Activated CD8-positive, alpha-beta memory T cell treated with anti-CD3 and anti-CD28 coated beads for 4 hours (primary cell): ENCODE data around the gene ROMO1.
"Not testable (repeated sequence)": the region's sequence is repeated elsewhere in the genome, so short reads cannot be mapped to it uniquely, and the experiment has no call there.

Experiments used
- DNase-seq, 2 donors: peaks; one replicate each; pipeline ENCODE4 v3.0.0-alpha.2; 2020; ENCODE audit warnings: low read depth in 2 of 2

The ROMO1 gene

DNA sequence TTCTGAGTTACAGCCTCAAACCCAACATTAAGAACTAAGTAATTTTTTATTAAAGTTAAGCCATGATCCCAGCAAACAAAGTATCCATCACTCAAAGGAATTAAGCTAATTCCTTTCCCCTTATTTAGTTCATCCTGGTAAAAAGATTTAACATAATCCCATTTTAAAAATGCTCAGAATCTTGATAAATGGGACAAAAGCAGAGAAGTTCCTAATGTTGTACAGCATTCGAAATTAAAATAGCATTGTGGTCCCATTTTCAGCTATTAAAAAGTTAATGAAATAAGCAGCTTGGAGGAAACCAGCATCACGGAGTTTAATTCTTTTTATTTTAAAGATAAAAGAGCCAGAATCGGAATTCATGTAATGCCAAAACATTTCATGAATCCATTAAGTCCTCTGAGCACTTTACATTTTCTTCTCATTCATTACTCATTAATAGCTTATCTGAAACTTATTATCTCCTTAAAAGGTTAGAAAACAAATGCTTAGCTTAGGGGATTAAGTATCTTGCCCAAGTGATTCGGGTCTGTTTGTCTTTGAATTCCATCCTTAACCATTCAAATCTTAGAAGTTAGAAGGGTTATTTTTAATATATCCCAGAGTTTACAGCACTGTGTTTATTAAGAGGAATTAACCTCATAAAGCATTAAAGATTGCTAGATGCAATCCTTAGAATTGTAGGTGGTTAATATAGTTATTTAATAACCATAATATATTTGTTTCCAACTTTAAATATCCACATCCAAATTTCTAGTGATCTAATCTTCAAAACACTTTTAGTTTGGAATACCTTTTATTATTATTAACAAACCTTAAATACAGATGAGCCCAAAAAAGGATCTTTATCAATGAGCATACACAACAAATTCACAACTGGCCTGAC is 31.6 kb downstream of the ROMO1 start:
- no peak for DNase-seq

DNA sequence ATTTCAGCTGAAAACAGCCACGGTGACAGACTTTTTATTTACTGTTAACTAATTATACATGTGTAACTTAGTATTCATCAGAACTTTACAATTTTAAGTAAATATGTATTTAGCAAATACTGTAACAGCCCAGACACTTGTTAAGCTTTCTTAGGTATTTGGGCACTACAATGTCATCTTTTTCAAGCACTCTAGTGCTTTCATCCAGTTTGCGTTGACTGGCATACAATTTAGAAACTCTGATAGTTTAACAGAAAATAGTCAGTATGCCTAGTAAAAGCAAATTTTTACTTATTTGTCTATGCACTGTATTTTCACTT is 32.2 kb downstream of the ROMO1 start:
- no peak for DNase-seq

DNA sequence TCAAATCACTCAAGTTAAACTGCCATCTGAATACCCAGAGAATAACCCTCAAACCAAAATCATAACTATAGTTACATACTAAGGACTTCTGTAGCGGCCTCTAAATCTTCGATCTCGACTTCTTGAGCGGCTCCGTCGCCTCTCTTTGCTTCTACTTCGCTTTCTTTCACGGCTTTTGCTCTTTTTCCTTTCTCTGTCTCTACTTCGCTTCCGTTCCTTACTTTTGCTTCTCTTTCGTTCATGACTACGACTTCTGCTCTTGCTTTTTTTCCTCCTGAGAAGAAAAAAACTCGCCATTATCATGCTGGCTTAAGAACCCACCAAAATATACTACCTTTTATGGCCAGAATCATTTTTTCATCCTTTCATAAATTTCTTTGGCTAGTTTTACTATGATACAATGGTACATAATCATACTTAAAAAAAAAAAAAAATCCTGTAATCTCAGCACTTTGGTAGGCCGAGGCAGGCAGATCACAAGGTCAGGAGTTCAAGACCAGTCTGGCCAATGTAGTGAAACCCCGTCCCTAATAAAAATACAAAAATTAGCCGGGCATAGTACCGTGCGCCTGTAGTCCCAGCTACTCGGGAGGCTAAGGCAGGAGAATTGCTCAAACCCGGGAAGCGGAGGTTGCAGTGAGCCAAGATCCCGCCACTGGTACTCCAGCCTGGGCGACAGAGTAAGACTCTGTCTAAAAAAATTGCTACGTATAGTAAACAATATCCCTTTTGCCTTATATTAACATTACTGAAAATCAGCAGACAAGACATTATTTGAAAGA is 32.8 kb downstream of the ROMO1 start:
- DNase-seq = no peak

DNA sequence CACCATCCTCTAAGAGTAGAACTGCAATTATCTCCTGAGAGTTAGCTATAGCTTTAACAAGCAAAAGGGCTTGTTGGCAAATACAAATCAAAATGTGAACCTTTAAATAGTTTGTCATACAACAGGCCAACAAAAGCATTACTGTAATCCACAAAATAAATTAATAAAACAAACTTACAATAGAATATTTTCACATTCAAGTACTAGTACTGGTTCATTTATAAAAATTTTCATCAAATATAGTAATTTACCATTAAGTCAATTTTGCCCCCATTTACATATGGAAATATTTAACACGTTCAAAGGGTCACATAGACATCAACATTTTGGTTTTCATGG is 33.4 kb downstream of the ROMO1 start:
- no peak for DNase-seq

DNA sequence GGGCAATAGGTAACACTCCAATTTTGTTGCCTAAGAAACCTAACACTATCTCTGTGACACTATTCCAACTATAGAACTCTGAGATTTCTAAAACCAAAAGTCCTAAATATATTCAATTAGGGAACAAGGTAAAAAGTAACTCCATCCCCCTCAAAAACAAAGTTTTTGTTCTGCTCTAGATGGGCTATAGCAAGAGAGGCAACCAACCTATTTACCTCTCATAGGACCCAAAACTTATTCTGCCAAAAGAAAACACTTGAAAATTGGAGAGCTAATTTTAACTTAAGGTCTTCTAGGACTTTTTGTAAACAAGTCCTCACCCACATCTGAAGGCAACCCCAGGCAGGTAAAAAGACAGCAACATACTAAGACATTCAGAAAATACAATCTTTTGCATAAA is 35.2 kb downstream of the ROMO1 start:
- DNase-seq = no peak

DNA sequence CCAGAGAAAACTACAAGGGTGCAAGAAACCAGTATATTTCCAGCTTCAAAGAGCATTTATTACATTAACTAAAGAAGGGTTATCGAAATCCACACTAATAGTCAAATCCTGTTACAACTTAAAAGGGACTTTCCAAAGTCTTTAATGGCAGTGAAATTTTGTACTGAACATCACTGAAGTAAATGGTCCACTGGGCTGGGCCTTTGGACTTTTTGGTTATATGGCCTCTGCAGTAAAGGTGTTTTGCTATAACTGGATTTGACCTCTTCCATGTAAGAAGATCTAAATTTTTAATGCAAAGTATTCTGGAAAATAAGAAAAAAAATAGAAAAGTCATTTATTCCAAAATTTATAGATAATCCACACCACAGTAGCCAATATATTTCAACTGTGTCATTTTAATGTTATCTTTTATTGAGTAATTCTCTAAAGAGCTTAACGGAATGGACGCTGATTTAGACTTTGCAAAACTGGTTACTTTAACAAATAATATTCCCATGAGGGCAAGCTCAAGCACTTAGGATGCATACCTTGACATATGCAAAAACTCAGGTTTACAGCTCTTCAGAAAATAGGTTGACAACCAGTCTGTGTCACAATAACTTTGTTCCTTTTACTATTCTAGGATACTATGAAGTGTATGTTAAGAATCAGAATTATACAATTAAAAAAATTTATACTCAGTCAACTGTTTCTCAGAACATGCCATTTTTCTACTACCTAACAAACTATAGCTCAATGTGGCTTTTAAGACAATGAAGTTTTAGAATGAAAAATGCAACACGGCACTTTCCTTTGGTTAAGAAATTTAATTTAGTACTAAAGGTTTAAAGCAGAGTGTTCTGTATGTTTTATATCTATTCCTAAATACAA is 35.8 kb downstream of the ROMO1 start:
- no peak for DNase-seq

DNA sequence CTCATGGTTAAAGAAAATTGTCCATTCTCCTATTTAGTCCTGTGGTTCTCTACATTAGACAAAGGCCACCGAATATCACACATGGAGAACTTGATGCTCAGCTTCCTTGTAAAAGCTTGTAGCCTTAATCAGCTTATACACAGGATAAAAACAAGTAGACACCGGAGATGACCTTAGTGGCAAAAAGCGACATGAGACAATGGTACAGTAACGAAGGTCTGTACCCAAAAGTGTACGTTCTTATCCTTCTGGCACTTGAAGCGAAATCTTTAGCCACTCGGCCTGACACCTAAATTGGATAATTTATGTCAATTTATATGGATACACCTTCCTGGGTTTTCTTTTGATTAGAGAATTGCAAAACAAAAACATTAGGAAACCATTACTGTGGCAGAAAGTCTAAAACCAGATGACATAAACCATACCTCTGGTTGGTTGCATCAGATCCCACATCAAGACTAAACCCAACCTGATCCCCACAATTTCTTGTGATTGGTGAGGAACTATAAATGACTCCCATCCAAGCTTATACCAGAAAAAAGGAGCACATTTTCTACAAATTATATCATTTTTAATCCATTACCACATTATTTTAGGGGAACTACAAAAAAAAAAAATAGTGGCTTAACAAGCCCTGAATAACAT is 36.7 kb downstream of the ROMO1 start:
- no peak for DNase-seq

DNA sequence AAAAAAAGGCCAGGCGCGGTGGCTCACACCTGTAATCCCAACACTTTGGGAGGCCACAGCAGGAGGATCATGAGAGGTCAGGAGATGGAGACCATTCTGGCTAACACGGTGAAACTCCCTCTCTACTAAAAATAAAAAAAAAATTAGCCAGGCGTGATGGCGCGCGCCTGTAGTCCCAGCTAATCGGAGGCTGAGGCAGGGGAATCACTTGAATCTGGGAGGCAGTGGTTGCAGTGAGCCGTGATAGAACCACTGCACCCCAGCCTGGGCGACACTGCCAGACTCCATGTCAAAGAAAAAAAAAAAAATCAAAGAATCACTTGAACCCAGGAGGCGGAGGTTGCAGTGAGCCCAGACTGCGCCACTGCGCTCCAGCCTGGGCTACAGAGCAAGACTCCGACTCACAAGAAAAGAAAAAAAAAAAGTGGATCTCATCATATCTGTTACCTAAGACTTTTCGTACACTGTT is 38.7 kb downstream of the ROMO1 start:
- DNase-seq = no peak

DNA sequence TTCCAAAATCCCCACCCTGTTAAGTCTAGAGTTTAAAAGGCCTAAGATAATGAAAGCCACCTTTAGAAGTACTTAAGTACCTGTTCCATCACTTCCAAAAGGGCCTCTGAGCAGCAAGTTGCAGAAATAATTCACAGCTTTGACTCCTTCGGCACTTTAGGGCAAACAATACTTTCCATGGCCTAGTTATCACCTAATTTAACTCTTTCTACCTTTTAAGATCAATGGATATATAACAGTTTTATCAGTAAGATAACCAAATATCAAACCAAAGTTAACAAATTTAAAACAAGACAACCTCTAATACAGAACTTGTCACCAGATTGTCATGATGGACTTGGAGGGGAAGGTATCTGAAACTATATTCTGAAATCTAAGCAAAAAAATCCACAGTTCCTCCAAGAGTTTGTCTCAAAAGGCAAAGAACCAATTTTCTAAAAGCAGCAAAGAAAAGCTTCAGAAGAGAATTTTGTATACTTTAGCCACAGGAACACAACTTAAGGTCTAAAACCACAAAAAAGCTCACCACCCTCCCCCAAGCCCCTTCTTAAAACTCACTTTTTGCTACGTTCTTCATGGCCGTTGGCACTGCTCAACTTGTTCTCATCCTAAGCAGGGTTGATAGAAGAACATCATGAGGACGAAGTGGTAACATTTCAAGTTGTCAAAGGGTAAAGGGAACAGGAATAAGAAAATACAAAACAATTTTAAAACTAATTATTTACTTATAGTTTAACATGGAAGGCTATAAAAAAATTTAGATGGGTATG is 39.4 kb downstream of the ROMO1 start:
- no peak for DNase-seq

DNA sequence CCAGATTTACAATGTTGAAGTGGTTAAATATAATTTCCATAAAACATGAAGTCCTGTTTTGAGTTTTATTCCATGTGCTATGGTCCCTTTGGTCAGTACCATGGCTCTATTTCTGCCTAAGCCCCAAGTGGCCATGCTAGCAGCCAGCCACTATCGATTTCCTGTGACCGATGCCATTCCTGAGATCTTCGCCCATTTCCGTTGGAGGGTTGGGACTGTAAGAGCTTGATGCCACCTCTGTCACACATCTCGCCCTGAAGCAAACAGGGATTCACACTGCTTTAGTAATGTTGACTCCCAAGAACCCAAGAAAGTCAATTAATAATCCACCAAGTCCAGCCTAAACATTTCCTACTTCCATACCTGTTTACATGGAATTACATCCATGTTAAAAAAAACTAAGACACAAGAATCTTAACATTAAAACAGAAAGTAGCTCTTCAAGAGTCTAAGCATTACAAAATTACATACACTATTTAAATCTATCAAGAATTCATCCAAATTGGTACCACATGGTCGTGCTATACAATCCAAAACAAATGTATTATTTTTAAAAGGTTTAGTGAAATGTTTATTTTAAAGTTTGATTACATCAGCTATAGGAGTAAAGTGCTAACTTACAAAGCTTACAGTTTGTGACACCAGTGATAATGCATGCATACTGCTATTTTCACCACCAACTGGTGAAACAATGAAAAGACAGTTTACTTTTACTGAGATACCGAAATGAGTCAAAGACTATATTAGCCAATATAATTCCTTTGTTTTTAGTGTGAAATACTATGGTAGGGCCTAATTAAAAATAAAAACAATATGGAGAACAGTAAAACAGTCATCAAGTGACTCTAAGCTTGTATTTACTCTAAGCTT is 40.3 kb downstream of the ROMO1 start:
- DNase-seq = no peak

DNA sequence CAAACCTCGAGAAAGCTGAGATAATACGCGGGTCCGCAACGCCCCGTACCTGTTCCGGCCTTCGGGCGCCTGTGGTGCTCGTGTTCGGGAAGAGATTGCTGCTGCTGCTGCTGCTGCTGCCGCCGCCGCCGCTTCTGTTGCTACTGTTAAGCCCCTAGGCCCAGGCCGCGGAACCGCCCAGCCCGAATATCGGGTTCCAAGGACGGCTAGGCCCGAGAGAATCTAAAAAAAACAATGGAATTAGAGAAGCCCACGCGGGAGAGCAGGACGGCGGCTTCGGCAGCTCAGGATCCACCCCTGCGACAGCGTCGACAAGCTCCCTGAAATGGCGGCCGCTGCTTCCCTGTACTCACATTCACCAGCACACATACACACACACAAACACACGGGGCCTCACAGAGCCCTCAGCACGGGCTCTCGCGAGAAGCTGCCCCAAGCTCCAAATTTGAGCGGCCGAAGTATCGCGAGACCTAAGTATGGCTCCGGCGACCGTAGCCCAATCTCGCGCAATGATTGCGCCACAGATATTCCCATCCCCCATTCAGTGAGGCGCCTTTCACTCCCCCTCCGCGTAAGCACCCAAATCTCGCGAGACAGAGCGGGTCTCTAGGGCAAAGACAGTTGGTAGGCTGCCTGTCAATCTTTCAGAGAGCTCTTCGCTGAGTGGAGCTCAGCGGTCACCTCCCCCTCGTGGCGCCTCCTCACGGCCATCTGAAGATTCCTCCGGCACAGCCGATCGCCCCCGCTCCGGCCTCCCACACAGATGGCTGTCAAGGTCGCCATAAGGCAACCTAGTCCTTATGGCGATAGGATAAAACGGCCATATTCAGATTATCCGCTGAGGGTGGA is 42.9 kb downstream of the ROMO1 start, which contains the start of gene RBM39:
Gene RBM39 (minus strand): TSS at position 369 of the 849 bp plus-strand sequence. CDS start 1,386 bp downstream, outside the sequence.
- DNase-seq = peak; percentile 98 to 99

DNA sequence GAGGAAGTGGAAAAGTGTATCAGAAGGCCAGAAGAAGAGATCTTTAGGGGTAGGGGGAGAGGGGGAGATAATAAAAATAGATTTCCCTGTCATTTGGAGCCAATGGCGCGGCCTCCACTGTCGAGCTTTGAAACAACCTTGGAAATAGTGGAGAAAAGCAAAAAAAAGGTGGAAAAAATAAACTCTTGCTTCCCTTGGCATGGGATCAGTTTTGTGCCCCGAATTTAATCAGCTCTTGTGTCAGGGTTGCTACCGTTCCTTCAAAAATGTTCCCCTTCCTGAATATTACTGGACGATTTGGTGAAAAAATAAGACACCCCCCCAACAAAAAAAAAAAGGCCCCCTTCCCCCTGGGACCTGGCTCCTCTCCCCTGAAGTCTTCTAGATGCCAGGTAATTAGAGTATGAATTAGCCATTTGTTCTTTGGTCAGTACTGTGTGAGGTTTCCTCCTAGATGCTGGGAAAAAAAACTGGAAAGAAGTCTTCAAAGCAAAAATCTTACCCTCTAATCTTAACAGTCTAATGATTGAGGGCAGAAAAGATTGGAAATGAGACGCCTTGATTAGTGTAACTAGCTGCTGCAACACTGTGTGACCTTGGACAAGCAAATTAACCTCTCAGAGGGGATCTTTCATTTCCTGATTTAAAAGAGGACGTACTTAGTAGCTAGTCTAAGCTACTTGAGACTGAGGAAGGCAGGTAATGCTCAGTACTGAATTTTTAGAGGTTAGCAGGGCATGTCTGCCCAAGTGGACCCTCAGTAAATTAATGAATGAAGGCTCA is 43.7 kb downstream of the ROMO1 start:
- DNase-seq = no peak

DNA sequence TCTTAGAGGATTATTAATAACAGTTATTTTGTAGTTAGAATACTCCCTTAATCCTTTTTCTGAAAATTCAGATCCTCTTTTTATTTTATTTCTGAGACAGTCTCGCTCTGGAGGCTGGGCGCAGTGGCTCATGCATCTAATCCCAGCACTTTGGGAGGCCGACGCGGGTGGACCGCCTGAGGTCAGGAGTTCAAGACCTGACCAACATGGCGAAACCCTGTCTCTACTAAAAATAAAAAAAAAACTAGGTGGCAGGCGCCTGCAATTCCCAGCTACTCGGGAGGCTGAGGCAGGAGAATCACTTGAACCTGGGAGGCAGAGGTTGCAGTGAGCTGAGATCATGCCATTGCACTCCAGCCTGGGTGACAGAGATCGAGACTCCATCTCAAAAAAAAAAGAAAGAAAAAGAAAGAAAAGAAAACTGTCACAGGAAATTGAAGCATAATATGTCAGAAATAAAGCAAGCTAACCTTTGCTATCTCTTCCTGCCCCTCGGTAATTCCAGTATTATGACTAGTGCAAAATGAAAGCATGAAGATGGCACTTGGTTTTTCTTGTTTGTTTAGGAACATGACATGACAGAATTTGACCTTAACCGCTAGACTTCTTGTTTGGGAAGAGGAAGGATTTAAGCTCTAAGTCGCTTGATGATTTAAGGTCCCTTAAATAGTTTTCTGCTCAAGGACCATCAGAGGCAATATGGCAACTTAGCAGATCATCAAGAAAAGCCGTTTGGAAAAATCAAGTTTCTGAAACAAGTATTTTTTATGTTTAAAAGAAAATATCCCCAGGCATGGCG is 44.7 kb downstream of the ROMO1 start:
- no peak for DNase-seq

DNA sequence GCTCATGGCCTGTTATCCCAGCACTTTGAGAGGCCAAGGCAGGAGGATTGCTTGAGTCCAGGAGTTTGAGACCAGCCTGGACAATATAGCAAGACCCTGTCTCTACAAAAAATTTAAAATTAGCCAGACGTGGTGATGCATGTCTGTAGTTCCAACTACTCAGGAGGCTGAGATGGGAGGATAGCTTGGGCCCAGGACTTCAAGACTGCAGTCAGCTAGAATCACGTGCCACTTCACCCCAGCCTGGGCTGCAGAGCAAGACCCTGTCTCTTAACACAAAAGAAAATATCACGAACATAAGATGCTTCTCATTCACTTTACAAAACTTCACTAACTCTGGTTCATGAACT is 45.3 kb downstream of the ROMO1 start:
- DNase-seq = not testable (repeated sequence)
